Hypothalamus (tissue), 51 donors: ENCODE measurements around the gene AEBP2.
A peak's percentile ranks its signal among the peaks of the same experiment; 100 is the strongest.
"Not testable (repeated sequence)": the region's sequence is repeated elsewhere in the genome, so short reads cannot be mapped to it uniquely, and the experiment has no call there.

Experiments used
- DNase-seq, 51 donors: peaks; one replicate each; lab custom pipeline; 2025; lab: John Stamatoyannopoulos, UW

AEBP2 gene

DNA sequence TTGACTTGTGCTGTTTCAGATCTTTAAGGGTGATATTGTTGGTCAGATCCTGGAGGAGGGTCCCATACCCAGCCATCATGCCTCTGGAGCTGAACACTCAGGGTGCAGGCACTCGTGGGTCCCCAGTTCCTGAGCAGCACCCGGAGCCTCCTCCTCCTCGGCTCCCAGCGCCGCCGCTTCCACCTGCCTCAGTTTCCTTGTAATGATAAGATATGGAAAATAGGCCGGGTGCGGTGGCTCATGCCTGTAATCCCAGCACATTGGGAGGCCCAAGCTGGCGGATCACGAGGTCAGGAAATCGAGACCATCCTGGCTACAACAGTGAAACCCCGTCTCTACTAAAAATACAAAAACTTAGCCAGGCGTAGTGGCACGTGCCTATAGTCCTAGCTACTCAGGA is 20.2 kb upstream of the AEBP2 start:
- DNase-seq, result no peak

DNA sequence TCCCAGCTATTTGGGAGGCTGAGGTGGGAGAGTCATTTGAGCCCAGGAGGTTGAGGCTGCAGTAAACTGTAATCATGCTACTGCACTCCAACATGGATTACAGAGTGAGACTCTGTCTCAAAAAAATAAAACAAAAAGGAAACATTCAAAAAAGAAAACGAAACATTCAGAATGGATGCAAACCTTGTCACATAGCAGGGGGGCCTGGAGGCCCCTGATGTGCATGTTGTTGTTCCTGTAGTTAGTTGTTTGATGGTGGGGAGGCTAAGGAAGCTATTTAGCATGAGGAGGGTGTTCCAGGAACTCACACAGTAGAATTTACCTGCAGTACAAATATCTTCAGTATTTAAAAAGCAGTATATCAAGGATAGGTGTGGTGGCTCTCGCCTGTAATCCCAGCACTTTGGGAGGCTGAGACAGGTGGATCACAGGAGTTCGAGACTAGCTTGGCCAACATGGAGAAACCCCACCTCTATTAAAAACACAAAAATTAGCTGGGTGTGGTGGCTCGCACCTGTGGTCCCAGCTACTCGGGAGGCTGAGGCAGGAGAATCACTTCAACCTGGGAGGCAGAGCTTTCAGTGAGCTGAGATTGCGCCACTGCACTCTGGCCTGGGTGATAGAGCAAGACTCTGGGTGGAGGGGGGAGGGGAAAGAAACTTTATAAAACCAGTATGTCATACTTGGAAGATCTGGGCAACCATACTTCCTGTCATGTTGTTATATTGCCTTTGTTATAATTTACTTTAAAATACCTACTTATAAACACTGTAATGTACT is 17.6 kb upstream of the AEBP2 start:
- no peak for DNase-seq

DNA sequence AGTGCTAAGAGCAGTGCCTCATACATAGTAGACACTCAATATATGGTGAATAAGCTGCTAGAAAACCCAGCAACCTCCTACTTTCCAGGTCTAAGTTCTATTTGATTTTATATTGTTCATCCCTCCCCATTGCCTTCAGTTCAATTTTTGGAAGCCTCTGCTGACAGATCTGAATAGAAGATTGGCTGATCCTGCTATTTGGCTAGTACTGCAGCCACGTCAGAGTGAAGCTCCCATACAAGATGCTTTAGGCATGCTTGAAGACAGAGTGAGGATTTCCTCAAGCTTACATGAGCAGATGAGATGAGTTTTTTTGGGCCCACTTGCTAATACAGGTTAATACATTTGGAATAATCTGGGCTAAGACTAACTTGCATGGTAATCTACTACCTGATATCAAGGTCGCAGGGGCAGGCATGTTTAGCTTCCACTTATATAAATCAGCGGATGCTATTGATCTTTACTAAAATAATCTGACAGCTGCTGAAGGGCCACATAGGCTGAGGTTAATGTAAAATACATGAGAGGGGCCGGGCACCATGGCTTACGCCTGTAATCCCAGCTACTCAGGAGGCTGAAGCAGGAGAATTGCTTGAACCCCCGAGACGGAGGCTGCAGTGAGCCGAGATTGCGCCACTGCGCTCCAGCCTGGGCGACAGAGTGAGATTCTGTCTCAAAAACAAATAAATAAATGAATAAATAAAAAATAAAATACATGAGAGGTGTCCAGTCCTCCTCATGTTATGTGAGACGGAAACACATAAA is 15.9 kb upstream of the AEBP2 start:
- no peak for DNase-seq

DNA sequence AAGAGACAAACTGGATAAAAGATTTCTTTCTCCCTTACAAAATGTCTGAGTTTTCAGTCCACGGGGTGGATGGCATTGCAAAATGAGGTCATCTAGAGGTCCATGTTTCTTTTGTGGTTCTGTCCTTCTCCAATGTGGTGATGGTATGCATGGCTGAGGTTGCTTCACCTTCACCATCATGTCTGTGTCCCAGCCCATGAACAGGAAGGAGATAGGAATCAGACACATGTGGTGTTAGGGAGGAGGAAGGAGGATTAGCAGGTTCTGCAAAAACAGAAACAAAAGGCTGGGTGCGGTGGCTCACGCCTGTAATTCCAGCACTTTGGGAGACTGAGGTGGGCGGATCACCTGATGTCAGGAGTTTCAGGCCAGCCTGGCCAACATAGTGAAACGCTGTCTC is 11.0 kb upstream of the AEBP2 start:
- no peak for DNase-seq

DNA sequence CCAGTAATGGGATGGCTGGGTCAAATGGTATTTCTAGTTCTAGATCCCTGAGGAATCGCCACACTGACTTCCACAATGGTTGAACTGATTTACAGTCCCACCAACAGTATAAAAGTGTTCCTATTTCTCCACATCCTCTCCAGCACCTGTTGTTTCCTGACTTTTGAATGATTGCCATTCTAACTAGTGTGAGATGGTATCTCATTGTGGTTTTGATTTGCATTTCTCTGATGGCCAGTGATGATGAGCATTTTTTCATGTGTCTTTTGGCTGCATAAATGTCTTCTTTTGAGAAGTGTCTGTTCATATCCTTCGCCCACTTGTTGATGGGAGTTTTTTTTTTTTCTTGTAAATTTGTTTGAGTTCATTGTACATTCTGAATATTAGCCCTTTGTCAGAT is 9.8 kb upstream of the AEBP2 start:
- DNase-seq, result not testable (repeated sequence)

DNA sequence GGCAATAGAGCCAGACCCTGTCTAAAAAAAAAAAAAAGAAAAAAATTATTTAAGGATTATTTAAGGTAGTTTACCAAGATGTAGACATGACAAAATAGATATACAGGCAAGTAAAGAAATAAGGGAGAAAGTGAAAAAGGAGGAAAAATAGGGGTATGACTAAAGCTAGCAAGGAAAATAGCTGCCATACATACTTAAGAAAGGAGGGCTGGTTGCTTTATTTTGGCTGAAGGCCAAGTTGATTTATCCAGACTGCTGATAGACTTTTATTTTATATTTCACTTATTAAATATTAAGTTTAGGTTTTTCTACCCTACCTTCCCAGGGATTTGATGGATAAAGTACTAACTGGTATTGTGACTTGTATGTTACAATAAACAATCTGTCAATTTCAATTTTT is 8.3 kb upstream of the AEBP2 start:
- DNase-seq, result no peak

DNA sequence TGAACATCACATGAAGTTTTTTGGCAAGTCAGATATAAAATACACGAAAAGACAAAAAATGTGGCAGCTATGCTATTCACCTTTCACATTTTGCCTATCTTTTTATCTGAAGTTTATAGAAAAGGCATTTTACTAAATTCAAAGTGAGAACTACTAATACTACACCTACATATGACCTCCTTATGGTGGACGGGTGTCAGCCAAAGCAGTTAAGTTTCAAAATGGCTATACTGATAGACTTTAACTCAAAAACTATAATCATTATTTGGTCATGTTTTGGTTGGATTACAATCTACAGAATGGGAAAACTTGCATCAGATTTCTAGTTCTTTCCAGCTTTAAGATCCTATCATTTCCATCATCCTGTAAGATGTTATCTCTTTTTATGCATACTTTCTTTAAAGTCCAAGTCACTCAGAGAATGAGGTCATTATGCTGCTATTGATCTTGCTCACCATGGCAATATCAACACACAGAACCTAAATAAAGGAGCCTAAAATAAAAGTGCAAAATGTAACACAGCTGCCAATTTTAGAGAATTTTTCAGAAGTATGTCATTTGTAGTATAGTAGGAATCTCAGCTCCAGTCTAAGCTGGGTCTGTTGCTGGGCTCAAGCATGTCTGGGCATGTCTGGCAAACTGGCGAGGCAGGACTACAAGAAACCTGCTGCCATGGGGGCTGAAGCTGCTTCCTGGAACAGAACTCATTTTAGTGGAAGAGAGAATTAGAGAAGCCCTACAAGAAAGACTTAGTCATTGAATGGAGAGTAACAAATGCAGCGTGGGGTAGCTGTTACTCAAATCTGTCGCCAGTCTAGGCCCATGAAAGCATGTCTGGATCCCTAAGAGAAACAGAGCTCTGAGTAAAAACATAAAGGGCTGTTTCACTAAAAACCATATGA is 7.6 kb upstream of the AEBP2 start:
- DNase-seq, result peak in 3 of 51 donors; percentile 3 to 17 (median 11)

DNA sequence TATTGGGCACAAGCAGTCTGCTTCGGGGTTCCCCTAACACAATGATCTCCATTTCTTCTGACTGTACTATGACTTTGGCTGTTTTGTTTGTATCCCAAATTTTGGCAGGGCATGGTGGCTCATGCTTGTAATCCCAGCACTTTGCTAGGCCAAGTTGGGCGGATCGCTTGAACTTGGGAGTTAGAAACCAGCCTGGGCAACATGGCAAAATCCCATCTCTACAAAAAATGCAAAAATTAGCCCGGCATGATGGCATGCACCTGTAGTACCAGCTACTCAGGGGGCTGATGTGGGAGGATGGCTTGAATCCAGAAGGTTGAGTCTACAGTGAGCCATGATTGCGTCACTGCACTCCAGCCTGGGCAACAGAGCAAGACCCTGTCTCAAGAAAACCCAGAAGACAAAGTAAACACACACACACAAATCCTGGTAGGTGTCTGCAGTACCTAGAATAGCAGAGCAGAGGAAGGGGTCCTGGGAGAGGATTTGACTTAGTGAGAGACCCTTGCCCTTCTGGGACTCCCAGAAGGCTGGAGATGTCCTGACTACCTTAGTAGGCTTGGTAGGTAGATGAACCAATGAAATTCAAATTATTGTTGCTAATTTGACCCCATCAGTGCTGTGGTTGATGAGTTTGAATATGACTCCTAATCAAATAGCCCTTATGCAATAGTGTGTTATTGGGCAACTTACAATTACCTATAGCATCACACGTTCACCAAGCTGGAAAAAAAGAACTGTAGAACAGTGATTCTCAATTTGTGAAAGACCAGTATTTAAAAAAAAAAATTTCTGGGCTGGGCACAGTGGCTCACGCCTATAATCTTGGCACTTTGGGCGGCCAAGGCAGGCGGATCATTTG is 6.8 kb upstream of the AEBP2 start:
- DNase-seq, result no peak

DNA sequence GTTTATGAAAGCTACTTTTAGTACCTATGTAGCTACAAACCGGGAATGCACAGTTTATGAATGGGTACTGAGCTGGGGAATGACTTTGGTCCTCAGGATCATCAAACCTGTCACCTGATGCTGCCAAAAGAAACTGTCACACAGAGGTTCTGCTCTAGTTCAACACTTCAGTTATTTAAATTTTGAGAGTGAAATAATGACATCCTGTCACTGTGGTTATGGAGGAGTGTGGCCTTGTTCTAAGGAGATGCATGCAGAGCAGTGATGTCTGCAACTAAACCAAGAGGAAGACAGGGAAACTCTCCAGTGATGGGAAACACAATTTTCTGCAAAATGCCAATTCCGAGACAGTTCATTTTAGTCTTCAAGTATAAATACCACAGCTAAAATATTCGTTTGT is 4.8 kb upstream of the AEBP2 start:
- DNase-seq, result no peak

DNA sequence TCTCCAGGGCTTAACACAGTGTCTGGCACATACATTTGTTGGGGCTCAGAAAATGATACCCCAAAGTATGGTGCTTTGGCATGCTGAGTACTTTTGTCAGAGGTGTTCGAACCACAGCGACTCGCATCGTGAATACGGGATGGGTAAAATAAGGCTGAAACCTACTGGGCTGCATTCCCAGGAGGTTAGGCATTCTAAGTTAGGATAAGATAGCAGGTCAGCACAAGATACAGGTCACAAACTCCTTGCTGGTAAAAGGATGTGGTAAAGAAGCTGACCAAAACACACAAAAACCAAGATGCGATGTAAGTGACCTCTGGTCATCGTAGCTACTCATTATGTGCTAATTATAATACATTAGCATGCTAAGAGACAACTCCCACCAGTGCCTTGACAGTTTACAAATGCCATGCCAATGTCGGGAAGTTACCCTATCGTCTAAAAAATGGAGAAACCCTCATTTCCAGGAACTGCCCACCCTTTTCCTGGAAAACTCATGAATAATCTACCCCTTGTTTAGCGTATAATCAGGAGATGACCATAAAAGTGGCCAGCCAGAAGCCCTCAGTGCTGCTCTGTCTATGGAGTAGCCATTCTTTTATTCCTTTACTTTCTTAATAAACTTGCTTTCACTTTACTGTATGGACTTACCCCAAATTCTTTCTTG is 3.3 kb upstream of the AEBP2 start:
- DNase-seq, result no peak

DNA sequence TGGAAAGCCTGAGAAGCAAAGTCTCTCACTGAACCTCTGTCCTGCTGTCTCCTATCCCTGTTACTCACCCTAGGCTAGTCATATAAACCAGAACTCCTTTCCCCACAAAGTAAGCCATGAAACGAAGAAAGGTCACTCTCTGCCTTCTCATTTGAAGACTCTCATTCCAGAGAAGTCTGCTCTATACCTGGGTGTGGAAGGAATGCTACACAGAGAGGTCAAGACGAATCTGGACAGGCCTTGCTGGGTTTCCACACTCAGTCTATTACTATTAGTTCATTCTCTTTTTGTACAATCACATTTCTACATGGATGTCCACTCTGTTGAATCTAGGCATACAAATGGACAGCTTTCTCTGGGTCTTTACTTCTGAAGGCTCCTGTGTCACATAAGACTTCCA is 2.4 kb upstream of the AEBP2 start:
- no peak for DNase-seq

DNA sequence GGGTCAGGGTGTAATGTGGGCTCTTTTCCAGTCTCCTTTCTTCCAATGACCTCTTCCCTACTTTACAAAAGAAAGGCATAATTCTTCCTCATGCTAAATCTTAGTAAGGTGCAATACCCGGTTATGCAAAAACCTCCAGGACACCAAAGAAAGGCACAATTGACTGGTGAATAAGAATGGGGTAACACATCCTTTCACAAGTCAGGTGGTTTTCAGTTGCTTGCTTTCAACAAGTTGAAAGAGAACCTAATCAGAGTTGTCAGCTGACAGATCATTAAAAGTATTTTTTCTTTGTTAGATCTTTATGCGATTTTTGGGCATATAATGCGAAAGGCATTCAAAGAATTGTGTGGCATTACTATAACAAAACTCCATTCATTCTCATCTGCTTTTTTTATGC is 1.3 kb upstream of the AEBP2 start:
- DNase-seq, result no peak

DNA sequence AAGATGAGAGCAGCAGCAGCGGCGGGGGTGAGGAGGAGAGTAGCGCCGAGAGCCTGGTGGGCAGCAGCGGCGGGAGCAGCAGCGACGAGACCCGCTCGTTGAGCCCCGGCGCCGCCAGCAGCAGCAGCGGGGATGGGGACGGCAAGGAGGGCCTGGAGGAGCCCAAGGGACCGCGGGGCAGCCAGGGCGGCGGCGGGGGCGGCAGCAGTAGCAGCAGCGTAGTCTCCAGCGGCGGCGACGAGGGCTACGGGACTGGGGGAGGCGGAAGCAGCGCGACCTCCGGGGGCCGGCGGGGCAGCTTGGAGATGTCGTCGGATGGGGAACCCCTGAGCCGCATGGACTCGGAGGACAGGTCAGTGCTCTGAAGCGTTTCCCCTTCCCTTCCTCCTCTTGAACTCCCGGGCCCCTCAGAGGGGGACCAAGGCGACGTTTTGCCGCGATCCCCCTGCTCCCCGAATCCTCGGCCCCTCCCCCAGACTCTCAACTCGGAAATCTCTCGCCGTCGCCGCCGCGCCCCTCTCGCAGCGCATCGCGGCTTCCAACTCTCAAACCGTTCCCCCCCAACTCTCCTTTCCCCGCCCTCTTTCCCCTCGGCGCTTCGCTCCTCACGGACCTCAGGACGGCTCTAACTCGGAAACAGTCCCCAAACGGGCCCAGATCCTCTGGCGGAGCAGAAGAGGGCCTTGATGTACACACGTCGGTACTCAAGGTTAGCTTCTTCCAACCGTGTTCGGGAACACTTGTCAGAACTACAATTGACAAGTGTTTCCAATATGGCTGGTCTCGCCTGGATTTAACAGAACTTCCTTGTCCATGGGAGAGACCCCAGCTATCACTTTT is 947 bp downstream of the AEBP2 start:
- DNase-seq, result peak in 41 of 51 donors; percentile 6 to 66 (median 41)

DNA sequence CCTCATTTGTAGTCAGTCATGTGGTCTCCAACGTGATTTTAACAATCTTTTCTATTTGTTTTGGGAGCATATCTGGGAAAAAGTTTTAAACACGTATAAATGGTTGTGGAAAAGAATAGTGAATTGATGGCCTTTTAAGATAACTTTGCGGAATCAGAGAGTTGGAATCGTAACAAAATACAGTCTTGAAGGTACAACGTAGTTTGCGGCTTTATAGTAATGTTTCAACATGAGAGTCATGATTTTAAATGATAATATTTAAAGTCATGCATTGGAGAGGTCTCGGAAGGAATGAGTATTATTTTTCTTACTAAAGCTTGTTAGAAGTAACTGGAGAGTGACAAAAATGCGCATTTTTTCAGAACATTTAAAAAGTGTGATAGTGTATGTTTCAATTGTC is 1.6 kb downstream of the AEBP2 start:
- DNase-seq, result no peak

DNA sequence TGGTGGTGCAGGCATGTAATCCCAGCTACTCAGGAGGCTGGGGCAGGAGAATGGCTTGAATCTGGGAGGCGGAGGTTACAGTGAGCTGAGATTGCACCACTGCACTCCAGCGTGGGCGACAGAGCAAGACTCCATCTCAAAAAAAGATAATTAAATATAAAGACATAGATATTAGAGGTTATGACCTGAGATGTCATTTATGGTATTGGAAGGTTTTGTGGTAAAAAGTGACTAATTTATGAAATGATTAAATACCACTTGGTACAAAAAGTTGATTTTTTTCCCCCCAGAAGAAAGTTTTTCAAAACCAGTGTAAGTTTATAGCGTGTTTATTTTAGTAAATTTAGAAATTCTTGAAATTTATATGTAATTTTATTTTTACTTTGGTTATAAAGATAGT is 4.3 kb downstream of the AEBP2 start:
- no peak for DNase-seq

DNA sequence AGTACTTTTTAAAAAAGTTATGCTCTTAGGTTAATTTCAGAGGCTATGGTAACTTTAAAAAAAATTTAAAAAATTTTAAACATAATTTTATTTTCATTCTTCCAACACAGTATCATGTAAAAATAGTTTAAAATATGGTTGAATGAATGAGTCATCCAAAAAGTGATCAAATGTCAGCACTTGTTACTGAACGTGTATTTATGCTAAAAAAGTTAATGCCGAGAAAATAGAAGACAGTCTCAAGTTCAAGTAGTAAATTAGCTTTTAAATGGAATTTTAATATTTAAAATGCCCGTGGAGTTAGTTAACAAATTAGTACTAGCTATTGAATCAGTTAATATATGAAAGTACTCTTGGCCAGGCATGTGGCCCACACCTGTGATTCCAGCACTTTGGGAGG is 4.8 kb downstream of the AEBP2 start:
- no peak for DNase-seq

DNA sequence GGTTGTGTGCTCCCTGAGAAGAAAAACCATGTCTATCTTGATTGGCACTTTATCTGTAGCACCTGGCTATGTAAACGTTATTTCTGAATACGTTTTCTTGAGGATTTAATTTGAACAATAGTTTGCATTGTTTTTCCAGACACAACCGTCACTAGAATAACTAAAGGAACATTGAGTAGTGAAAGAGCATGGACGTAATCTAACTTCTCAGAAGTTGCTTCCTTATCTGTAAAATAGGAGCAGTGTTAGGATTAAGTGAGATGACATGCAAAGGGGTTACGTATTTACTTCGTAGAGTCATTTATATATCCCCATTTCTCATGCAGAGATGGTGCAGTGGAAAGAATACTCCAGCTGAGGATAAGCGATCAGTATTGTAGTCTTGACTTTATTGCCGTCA is 8.1 kb downstream of the AEBP2 start:
- DNase-seq, result no peak

DNA sequence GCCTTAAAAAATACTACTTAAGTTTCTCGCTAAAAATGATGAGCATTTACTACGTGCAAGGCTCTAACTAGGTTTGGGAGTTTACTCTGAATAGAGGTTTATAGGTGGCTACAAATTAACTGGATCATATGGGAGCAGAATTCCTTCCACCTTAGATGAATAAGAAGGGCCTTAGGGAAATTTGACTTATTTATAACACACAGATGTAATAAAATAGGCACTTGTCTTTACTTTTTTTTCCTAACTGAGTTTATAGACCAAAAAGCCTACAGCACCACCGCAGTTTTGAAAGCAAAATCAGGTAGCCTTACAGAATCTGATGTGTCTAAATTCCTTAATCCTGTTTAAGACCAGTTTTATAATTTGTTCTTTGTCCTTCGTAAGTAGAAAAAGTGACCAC is 10.5 kb downstream of the AEBP2 start:
- no peak for DNase-seq

DNA sequence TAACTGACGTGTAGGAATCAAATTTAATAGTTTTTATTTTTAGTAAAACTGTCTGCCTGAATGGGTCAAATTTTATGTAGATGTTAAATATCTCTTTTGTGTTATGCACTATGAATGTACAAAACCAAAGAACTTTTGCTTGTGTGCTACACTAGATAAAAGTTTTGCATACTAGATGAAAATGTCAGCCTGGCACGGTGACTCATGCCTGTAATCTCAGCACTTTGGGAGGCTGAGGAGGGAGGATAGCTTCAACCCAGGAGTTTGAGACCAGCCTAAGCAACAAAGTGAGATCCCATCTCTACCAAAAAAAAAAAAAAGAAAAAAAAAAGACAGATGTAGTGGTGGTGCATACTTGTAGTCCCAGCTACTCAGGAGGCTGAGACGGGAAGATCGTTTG is 11.1 kb downstream of the AEBP2 start:
- no peak for DNase-seq
